HepG2 (cell line): ENCODE measurements around the gene GSX1.

ENCODE experiments used
- DMAP1 ChIP-seq: IDR thresholded peaks from 2 replicates; pipeline ENCODE4 v1.6.1; 2016
- ETV6 ChIP-seq: sonication (generic); formaldehyde crosslinking; conservative IDR thresholded peaks from 2 replicates; pipeline ENCODE4 v1.4.0; 2020; ENCODE audit warnings: missing genetic modification reagents
- HHEX ChIP-seq: IDR thresholded peaks from 2 replicates; pipeline ENCODE4 v1.6.1; 2016; ENCODE audit warnings: control low read depth
- HNF4A ChIP-seq: sonication (generic); formaldehyde crosslinking; IDR thresholded peaks from 2 replicates; pipeline ENCODE4 v1.4.0; 2020; ENCODE audit warnings: missing genetic modification reagents
- ZFP37 ChIP-seq: sonication (generic); formaldehyde crosslinking; IDR thresholded peaks from 2 replicates; pipeline ENCODE4 v1.4.0; 2020; ENCODE audit warnings: missing genetic modification reagents, borderline replicate concordance
- TF ChIP-seq, protein P1 (sequence below): sonication (generic); formaldehyde crosslinking; IDR thresholded peaks from 2 replicates; pipeline ENCODE4 v1.5.0; 2020; ENCODE audit warnings: mild to moderate bottlenecking, missing genetic modification reagents, moderate library complexity
- TF ChIP-seq, protein P2 (sequence below): sonication (generic); formaldehyde crosslinking; IDR thresholded peaks from 2 replicates; pipeline ENCODE4 v1.8.0; 2022; ENCODE audit warnings: missing genetic modification reagents, low read depth, mild to moderate bottlenecking, borderline replicate concordance

GRCh38 chr13:27765650-27766049 lies 26.6 kb upstream of the GSX1 start:
- no peak for TF ChIP-seq HHEX (CRISPR knock-in tag)
- TF ChIP-seq, protein P1, sequence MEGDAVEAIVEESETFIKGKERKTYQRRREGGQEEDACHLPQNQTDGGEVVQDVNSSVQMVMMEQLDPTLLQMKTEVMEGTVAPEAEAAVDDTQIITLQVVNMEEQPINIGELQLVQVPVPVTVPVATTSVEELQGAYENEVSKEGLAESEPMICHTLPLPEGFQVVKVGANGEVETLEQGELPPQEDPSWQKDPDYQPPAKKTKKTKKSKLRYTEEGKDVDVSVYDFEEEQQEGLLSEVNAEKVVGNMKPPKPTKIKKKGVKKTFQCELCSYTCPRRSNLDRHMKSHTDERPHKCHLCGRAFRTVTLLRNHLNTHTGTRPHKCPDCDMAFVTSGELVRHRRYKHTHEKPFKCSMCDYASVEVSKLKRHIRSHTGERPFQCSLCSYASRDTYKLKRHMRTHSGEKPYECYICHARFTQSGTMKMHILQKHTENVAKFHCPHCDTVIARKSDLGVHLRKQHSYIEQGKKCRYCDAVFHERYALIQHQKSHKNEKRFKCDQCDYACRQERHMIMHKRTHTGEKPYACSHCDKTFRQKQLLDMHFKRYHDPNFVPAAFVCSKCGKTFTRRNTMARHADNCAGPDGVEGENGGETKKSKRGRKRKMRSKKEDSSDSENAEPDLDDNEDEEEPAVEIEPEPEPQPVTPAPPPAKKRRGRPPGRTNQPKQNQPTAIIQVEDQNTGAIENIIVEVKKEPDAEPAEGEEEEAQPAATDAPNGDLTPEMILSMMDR (CRISPR knock-in tag): no peak
- TF ChIP-seq ZFP37: no peak
- TF ChIP-seq, protein P2, sequence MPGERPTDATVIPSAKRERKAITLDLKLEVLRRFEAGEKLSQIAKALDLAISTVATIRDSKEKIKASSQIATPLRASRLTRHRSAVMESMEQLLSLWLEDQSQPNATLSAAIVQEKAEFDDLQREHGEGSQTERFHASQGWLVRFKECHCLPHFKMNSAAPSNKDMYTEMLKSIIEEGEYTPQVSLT (CRISPR knock-in tag): no peak
- TF ChIP-seq HNF4A (CRISPR knock-in tag): no peak
- no peak for TF ChIP-seq DMAP1 (CRISPR knock-in tag)
- no peak for TF ChIP-seq ETV6 (CRISPR knock-in tag)
